ENCODE measurements around the gene UBAP1.

DNA sequence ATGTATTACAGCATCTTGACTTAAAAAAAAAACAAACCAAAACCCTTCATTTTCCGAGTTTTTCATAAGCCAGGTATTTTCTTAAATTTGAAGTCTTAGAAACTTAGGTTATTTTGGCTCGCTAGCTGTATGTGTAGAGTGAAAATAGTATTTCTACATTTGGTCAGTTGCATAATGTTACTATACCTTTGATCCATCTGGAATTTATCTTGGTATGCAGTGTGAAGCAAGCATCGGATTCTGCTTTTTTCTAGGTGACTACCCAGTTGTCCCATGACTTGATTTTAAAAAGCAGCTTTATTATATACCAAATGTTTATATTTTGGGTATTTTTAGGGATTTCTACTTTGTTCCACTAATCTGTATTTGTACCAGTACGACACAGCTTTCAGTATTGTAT lies 27.7 kb downstream of the UBAP1 start:
- TF ChIP-seq POLR2AphosphoS5 (IDR thresholded peaks at IDR 0.05; ENCODE audit: low read depth) (no peak), EZH2phosphoT487 (IDR thresholded peaks at IDR 0.05; ENCODE audit: unreplicated experiment) (no peak), EZH2 (IDR thresholded peaks at IDR 0.05; ENCODE audit: low read depth, unreplicated experiment) (no peak), CREB1 (CRISPR knock-in tag; IDR thresholded peaks at IDR 0.05; ENCODE audit: low read depth) (no peak)
- TF ChIP-seq, protein P1, sequence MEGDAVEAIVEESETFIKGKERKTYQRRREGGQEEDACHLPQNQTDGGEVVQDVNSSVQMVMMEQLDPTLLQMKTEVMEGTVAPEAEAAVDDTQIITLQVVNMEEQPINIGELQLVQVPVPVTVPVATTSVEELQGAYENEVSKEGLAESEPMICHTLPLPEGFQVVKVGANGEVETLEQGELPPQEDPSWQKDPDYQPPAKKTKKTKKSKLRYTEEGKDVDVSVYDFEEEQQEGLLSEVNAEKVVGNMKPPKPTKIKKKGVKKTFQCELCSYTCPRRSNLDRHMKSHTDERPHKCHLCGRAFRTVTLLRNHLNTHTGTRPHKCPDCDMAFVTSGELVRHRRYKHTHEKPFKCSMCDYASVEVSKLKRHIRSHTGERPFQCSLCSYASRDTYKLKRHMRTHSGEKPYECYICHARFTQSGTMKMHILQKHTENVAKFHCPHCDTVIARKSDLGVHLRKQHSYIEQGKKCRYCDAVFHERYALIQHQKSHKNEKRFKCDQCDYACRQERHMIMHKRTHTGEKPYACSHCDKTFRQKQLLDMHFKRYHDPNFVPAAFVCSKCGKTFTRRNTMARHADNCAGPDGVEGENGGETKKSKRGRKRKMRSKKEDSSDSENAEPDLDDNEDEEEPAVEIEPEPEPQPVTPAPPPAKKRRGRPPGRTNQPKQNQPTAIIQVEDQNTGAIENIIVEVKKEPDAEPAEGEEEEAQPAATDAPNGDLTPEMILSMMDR (conservative IDR thresholded peaks at IDR 0.05; ENCODE audit: low read depth in 2 of 2): no peak
- TF ChIP-seq, protein P2, sequence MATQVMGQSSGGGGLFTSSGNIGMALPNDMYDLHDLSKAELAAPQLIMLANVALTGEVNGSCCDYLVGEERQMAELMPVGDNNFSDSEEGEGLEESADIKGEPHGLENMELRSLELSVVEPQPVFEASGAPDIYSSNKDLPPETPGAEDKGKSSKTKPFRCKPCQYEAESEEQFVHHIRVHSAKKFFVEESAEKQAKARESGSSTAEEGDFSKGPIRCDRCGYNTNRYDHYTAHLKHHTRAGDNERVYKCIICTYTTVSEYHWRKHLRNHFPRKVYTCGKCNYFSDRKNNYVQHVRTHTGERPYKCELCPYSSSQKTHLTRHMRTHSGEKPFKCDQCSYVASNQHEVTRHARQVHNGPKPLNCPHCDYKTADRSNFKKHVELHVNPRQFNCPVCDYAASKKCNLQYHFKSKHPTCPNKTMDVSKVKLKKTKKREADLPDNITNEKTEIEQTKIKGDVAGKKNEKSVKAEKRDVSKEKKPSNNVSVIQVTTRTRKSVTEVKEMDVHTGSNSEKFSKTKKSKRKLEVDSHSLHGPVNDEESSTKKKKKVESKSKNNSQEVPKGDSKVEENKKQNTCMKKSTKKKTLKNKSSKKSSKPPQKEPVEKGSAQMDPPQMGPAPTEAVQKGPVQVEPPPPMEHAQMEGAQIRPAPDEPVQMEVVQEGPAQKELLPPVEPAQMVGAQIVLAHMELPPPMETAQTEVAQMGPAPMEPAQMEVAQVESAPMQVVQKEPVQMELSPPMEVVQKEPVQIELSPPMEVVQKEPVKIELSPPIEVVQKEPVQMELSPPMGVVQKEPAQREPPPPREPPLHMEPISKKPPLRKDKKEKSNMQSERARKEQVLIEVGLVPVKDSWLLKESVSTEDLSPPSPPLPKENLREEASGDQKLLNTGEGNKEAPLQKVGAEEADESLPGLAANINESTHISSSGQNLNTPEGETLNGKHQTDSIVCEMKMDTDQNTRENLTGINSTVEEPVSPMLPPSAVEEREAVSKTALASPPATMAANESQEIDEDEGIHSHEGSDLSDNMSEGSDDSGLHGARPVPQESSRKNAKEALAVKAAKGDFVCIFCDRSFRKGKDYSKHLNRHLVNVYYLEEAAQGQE (IDR thresholded peaks at IDR 0.05; ENCODE audit: unreplicated experiment): no peak
- TF ChIP-seq, protein P3, sequence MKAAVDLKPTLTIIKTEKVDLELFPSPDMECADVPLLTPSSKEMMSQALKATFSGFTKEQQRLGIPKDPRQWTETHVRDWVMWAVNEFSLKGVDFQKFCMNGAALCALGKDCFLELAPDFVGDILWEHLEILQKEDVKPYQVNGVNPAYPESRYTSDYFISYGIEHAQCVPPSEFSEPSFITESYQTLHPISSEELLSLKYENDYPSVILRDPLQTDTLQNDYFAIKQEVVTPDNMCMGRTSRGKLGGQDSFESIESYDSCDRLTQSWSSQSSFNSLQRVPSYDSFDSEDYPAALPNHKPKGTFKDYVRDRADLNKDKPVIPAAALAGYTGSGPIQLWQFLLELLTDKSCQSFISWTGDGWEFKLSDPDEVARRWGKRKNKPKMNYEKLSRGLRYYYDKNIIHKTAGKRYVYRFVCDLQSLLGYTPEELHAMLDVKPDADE (IDR thresholded peaks at IDR 0.05): no peak
